Panc1 (cell line): ENCODE data around the gene NPAS2. TPM values are rescaled to one million over a fixed set of nuclear protein-coding genes. Genes with fewer than 3 reads are reported as not detected.

Experiments used
- ATAC-seq: fragments of 200-7000 bp; cut with Tn5 transposase; 2 replicates; pipeline ENCODE4 v1.9.1; 2020; ENCODE audit warnings: mild to moderate bottlenecking, moderate library complexity
- BruUV-seq: library from RNA; stranded (reverse); fragments of 400-500 nt; replicated peaks from 2 replicates; lab custom pipeline; 2021; lab: Mats Ljungman, UMichigan
- CTCF ChIA-PET: fragments of 300-600 bp; sonication (Branson Sonifier 250); formaldehyde crosslinking; loops from one replicate; lab custom pipeline; 2022; ENCODE audit warnings: antibody characterized with exemption; lab: Charles Lee
- POLR2A ChIA-PET: fragments of 300-600 bp; sonication (Branson Sonifier 250); formaldehyde crosslinking; loops from one replicate; lab custom pipeline; 2022; ENCODE audit warnings: antibody characterized with exemption; lab: Charles Lee
- DNase-seq: peaks from one replicate; pipeline ENCODE4 v3.0.0-alpha.2; 2010; ENCODE audit warnings: low read depth, low spot score
- H3K27ac ChIP-seq: 2 replicates; pipeline ENCODE4 v1.5.1; 2011; ENCODE audit warnings: mild to moderate bottlenecking, low read length, inconsistent platforms
- H3K27me3 ChIP-seq: fragments of 200-500 bp; sonication (Bioruptor generic); 2 replicates; pipeline ENCODE4 v1.6.0; 2014; ENCODE audit warnings: low read length, inconsistent platforms; ENCODE audit not compliant: control insufficient read depth, insufficient read depth
- H3K36me3 ChIP-seq: fragments of 200-500 bp; sonication (Bioruptor generic); 2 replicates; pipeline ENCODE4 v1.5.1; 2014; ENCODE audit warnings: inconsistent platforms, mild to moderate bottlenecking, low read length, moderate library complexity; ENCODE audit not compliant: control insufficient read depth, insufficient read depth
- H3K4me1 ChIP-seq: 2 replicates; pipeline ENCODE4 v1.5.1; 2011; ENCODE audit warnings: inconsistent platforms, mild to moderate bottlenecking, low read length, moderate library complexity; ENCODE audit not compliant: control insufficient read depth, insufficient read depth
- H3K4me3 ChIP-seq, 2 experiments: 2 replicates each; pipeline ENCODE4 v1.5.1; 2011 to 2012; ENCODE audit warnings: low read depth in 2 of 2, low read length in 2 of 2, mild to moderate bottlenecking in 2 of 2, inconsistent platforms in 1 of 2, moderate library complexity in 1 of 2
- H3K9me3 ChIP-seq: fragments of 200-500 bp; sonication (Bioruptor generic); 2 replicates; pipeline ENCODE4 v1.5.1; 2014; ENCODE audit warnings: low read depth, mild to moderate bottlenecking, inconsistent platforms, low read length, moderate library complexity; ENCODE audit not compliant: control insufficient read depth, insufficient read depth
- CTCF ChIP-seq: fragments of 450-650 bp; IDR thresholded peaks from 2 replicates; pipeline ENCODE4 v1.5.1; 2017; ENCODE audit warnings: mild to moderate bottlenecking
- POLR2AphosphoS5 ChIP-seq: IDR thresholded peaks from 2 replicates; pipeline ENCODE4 v1.6.1; 2012; ENCODE audit warnings: mild to moderate bottlenecking, low read depth, low read length, moderate library complexity
- REST ChIP-seq, 2 experiments: IDR thresholded peaks; 2 replicates each; pipeline ENCODE4 v1.6.1; 2011 to 2012; ENCODE audit warnings: low read depth in 2 of 2, control low read depth in 1 of 2, low read length in 1 of 2, mild to moderate bottlenecking in 1 of 2, moderate library complexity in 1 of 2; ENCODE audit not compliant: insufficient read depth in 1 of 2
- SIN3A ChIP-seq: IDR thresholded peaks from 2 replicates; pipeline ENCODE4 v1.6.1; 2012; ENCODE audit warnings: low read depth, mild to moderate bottlenecking, low read length, moderate library complexity, borderline replicate concordance; ENCODE audit not compliant: insufficient read depth
- TCF7L2 ChIP-seq: IDR thresholded peaks from 2 replicates; pipeline ENCODE4 v1.6.1; 2011; ENCODE audit warnings: mild to moderate bottlenecking, low read depth, low read length, inconsistent platforms
- in situ Hi-C: cut with HindIII; loops from 2 replicates; pipeline ENCODE4 v1.10.0; 2016; ENCODE audit warnings: low sequenced_read_pairs, low pct_unique_long_range_greater_than_20kb
- intact Hi-C: fragments of 100-400 bp; cut with micrococcal nuclease; formaldehyde crosslinking; loops from one replicate; pipeline ENCODE4 v1.10.0; 2022; ENCODE audit not compliant: unreplicated experiment
- total RNA-seq: library from RNA; stranded (reverse); gene quantifications from one replicate; pipeline ENCODE4 v1.2.1, GENCODE V29; 2021; ENCODE audit not compliant: unreplicated experiment

Gene NPAS2
- total RNA-seq, 1 experiment from 2014 or later: 72.8 TPM

- BruUV-seq: no TSS peak
- no peaks in the 10 kb centered on the region for H3K27me3 ChIP-seq
- ATAC-seq: peak; percentile 42
- no peak for DNase-seq
- peak overlapping the region; percentile 65 for H3K27ac ChIP-seq
- peaks cover 44% of the 10 kb centered on the region for H3K4me1 ChIP-seq
- peaks cover 4% of the 10 kb centered on the region; the same call in 1 of the 2 replicates for H3K9me3 ChIP-seq
- ChIA-PET POLR2A (interaction anchor here (0.6 kb wide), 1 partner anchor 108 kb away, joined by 3 read pairs; no protein-coding TSS in a partner anchor), CTCF (no interaction called here)
- in situ Hi-C loops (no loop called here), intact Hi-C loops (no loop called here)
- no peak overlapping the region for H3K4me3 ChIP-seq
- H3K36me3 ChIP-seq: no peaks in the 10 kb centered on the region
- TF ChIP-seq CTCF (no peak), TCF7L2 (no peak), SIN3A (no peak), POLR2AphosphoS5 (no peak), REST (IDR thresholded peaks at IDR 0.05; ENCODE audit: insufficient read depth in 1 of 2, low read depth in 2 of 2, low read length in 1 of 2) (no peak)
These were observed 76.2 kb downstream of the NPAS2 start for GRCh38 chr2:100895934-100896685.

GRCh38 chr2:100898035-100898665, 78.2 kb downstream of the NPAS2 start:
- Histone ChIP-seq H3K27ac (no peak overlapping the region), H3K4me1 (peaks cover 54% of the 10 kb centered on the region), H3K27me3 (no peaks in the 10 kb centered on the region), H3K36me3 (no peaks in the 10 kb centered on the region), H3K4me3 (no peak overlapping the region), H3K9me3 (peaks cover 4% of the 10 kb centered on the region; the same call in 1 of the 2 replicates)
- no TSS peak for BruUV-seq
- DNase-seq: no peak
- in situ Hi-C loops (no loop called here), intact Hi-C loops (no loop called here)
- POLR2A ChIA-PET: no interaction called here
- TF ChIP-seq SIN3A: no peak
- no peak for TF ChIP-seq REST (IDR thresholded peaks at IDR 0.05; ENCODE audit: insufficient read depth in 1 of 2, low read depth in 2 of 2, low read length in 1 of 2)
- no peak for TF ChIP-seq TCF7L2
- CTCF ChIA-PET: no interaction called here
- no peak for ATAC-seq
